IMR-90 (cell line): ENCODE data around the gene PRMT7. TPM values are rescaled to one million over a fixed set of nuclear protein-coding genes. Genes with fewer than 3 reads are reported as not detected.

Experiments used
- ATAC-seq: fragments of 200-7000 bp; cut with Tn5 transposase; 2 replicates; pipeline ENCODE4 v1.9.1; 2020; ENCODE audit warnings: low read depth, mild to moderate bottlenecking, moderate library complexity
- BruUV-seq: library from RNA; stranded (reverse); fragments of 400-500 nt; replicated peaks from 2 replicates; lab custom pipeline; 2021; lab: Mats Ljungman, UMichigan
- CTCF ChIA-PET: fragments of 300-600 bp; formaldehyde crosslinking; extraction: SDS; loops from one replicate; lab custom pipeline; 2021; ENCODE audit warnings: antibody characterized with exemption; lab: Yijun Ruan, JAX
- POLR2A ChIA-PET: fragments of 300-600 bp; sonication (Branson Sonifier 250); formaldehyde crosslinking; loops from one replicate; lab custom pipeline; 2022; ENCODE audit warnings: antibody characterized with exemption; ENCODE audit not compliant: unreplicated experiment; lab: Charles Lee
- DNase-seq: peaks from one replicate; pipeline ENCODE4 v3.0.0; 2013
- H2AFZ ChIP-seq: replicated peaks from 2 replicates; pipeline ENCODE3; 2013; ENCODE audit warnings: low read length, mild to moderate bottlenecking; ENCODE audit not compliant: poor library complexity
- H2AK5ac ChIP-seq: 2 replicates; pipeline ENCODE4 v1.6.1; 2013; ENCODE audit warnings: low read depth, low read length, inconsistent platforms
- H2AK9ac ChIP-seq: replicated peaks from 2 replicates; pipeline ENCODE3; 2013; ENCODE audit warnings: mild to moderate bottlenecking, low read depth, low read length, moderate library complexity; ENCODE audit not compliant: poor library complexity
- H2BK120ac ChIP-seq: 2 replicates; pipeline ENCODE4 v1.6.1; 2013; ENCODE audit warnings: low read depth, low read length, inconsistent platforms
- H2BK15ac ChIP-seq: 3 replicates; pipeline ENCODE4 v1.6.1; 2013; ENCODE audit warnings: low read depth, low read length, inconsistent platforms
- H2BK20ac ChIP-seq: 2 replicates; pipeline ENCODE4 v1.6.1; 2013; ENCODE audit warnings: low read depth, mild to moderate bottlenecking, inconsistent platforms, low read length, moderate library complexity
- H2BK5ac ChIP-seq: 2 replicates; pipeline ENCODE4 v1.6.1; 2013; ENCODE audit warnings: mild to moderate bottlenecking, low read depth, low read length, inconsistent platforms; ENCODE audit not compliant: poor library complexity, severe bottlenecking
- H3K14ac ChIP-seq: replicated peaks from 2 replicates; pipeline ENCODE4 v1.6.1; 2013; ENCODE audit warnings: low read depth, low read length, inconsistent platforms
- H3K18ac ChIP-seq: 2 replicates; pipeline ENCODE4 v1.6.1; 2013; ENCODE audit warnings: low read depth, low read length, control low read depth
- H3K23ac ChIP-seq: 2 replicates; pipeline ENCODE4 v1.6.1; 2013; ENCODE audit warnings: low read depth, low read length, inconsistent platforms
- H3K27ac ChIP-seq: 2 replicates; pipeline ENCODE4 v1.5.1; 2013; ENCODE audit warnings: mild to moderate bottlenecking, control low read depth, low read length; ENCODE audit not compliant: insufficient read depth
- H3K27me3 ChIP-seq: 2 replicates; pipeline ENCODE4 v1.6.1; 2013; ENCODE audit warnings: low read length; ENCODE audit not compliant: control insufficient read depth, insufficient read depth
- H3K36me3 ChIP-seq: 2 replicates; pipeline ENCODE4 v1.6.1; 2013; ENCODE audit warnings: low read length, mixed read lengths; ENCODE audit not compliant: control insufficient read depth, insufficient read depth
- H3K4ac ChIP-seq: 2 replicates; pipeline ENCODE4 v1.6.1; 2013; ENCODE audit warnings: low read depth, low read length, inconsistent platforms
- H3K4me1 ChIP-seq: 2 replicates; pipeline ENCODE4 v1.6.1; 2013; ENCODE audit warnings: low read length, mixed read lengths; ENCODE audit not compliant: control insufficient read depth, insufficient read depth
- H3K4me2 ChIP-seq: 2 replicates; pipeline ENCODE4 v1.6.1; 2013; ENCODE audit warnings: low read depth, mild to moderate bottlenecking, control low read depth, low read length, moderate library complexity
- H3K4me3 ChIP-seq: 2 replicates; pipeline ENCODE4 v1.5.1; 2013; ENCODE audit warnings: low read depth, mild to moderate bottlenecking, control low read depth, low read length, moderate library complexity; ENCODE audit not compliant: insufficient read depth
- H3K56ac ChIP-seq: 2 replicates; pipeline ENCODE4 v1.6.1; 2013; ENCODE audit warnings: low read length, inconsistent platforms; ENCODE audit not compliant: insufficient read depth; ENCODE audit errors: extremely low read depth
- H3K79me1 ChIP-seq, 2 experiments: 2 replicates each; pipeline ENCODE4 v1.6.1; 2013; ENCODE audit warnings: low read length in 2 of 2, inconsistent platforms in 1 of 2, low read depth in 1 of 2
- H3K9ac ChIP-seq: 2 replicates; pipeline ENCODE4 v1.6.1; 2013; ENCODE audit warnings: low read depth, low read length, control low read depth
- H3K9me1 ChIP-seq: 2 replicates; pipeline ENCODE4 v1.6.1; 2013; ENCODE audit warnings: low read length, inconsistent platforms; ENCODE audit not compliant: insufficient read depth
- H3K9me3 ChIP-seq: 2 replicates; pipeline ENCODE4 v1.6.1; 2013; ENCODE audit warnings: low read length; ENCODE audit not compliant: control insufficient read depth, insufficient read depth
- H4K20me1 ChIP-seq: 2 replicates; pipeline ENCODE4 v1.6.1; 2013; ENCODE audit warnings: low read length, inconsistent platforms; ENCODE audit not compliant: insufficient read depth
- H4K5ac ChIP-seq: 2 replicates; pipeline ENCODE4 v1.6.1; 2013; ENCODE audit warnings: mild to moderate bottlenecking, low read depth, low read length, control low read depth
- H4K8ac ChIP-seq, 2 experiments: 2 replicates each; pipeline ENCODE4 v1.6.1; 2013; ENCODE audit warnings: low read depth in 2 of 2, low read length in 2 of 2, control low read depth in 1 of 2, inconsistent platforms in 1 of 2
- H4K91ac ChIP-seq: 2 replicates; pipeline ENCODE4 v1.6.1; 2013; ENCODE audit warnings: low read depth, low read length, inconsistent platforms; ENCODE audit not compliant: insufficient read depth
- BHLHE40 ChIP-seq: fragments of 150-350 bp; IDR thresholded peaks from 2 replicates; pipeline ENCODE4 v1.6.1; 2016; ENCODE audit warnings: mild to moderate bottlenecking, low read depth, low read length
- CEBPB ChIP-seq: IDR thresholded peaks from 2 replicates; pipeline ENCODE4 v1.6.1; 2012; ENCODE audit warnings: low read depth, low read length, improper control_type of control experiment
- CHD1 ChIP-seq: IDR thresholded peaks from 2 replicates; pipeline ENCODE4 v1.6.1; 2012; ENCODE audit warnings: low read depth, low read length, improper control_type of control experiment
- FOS ChIP-seq: fragments of 150-350 bp; IDR thresholded peaks from 2 replicates; pipeline ENCODE4 v1.6.1; 2016; ENCODE audit warnings: low read depth, low read length
- MAFK ChIP-seq: IDR thresholded peaks from 2 replicates; pipeline ENCODE4 v1.6.1; 2012; ENCODE audit warnings: low read depth, low read length, improper control_type of control experiment
- NFE2L2 ChIP-seq: fragments of 150-350 bp; IDR thresholded peaks from 2 replicates; pipeline ENCODE4 v1.6.1; 2016; ENCODE audit warnings: low read depth, mild to moderate bottlenecking, low read length
- RAD21 ChIP-seq: IDR thresholded peaks from 2 replicates; pipeline ENCODE4 v1.6.1; 2012; ENCODE audit warnings: low read length, improper control_type of control experiment
- WGBS, 2 experiments: methylation state at CpG; one replicate each; pipeline versions ENCODE4 v1.1.5 to v1.1.7; 2013; ENCODE audit warnings: missing lambda C conversion rate in 2 of 2; ENCODE audit not compliant: insufficient read length in 1 of 2; ENCODE audit errors: extremely low coverage in 2 of 2; 5-methylcytosine and 5-hydroxymethylcytosine counted together
- dilution Hi-C: fragments of 300-500 bp; cut with HindIII; formaldehyde crosslinking; loops from one replicate; pipeline ENCODE4 v1.14.3; 2018; ENCODE audit warnings: low sequenced_read_pairs; ENCODE audit not compliant: unreplicated experiment
- in situ Hi-C: fragments of 300-500 bp; cut with MboI; formaldehyde crosslinking; loops from 3 replicates; pipeline ENCODE4 v1.14.3; 2019; ENCODE audit warnings: low sequenced_read_pairs, inconsistent platforms, mixed read lengths
- intact Hi-C: fragments of 100-400 bp; cut with micrococcal nuclease; formaldehyde crosslinking; loops from 2 replicates; pipeline ENCODE4 v1.10.0; 2022
- polyA plus RNA-seq, 3 experiments: library from polyadenylated mRNA; depleted of rRNA; stranded (reverse); fragments of >200 nt; gene quantifications; 2 replicates each; pipeline ENCODE4 v1.2.3, GENCODE V29; 2012; ENCODE audit warnings: low replicate concordance in 1 of 3
- total RNA-seq: library from RNA; depleted of rRNA; stranded (reverse); fragments of >200 nt; gene quantifications from 2 replicates; pipeline ENCODE4 v1.2.3, GENCODE V29; 2012
- TF ChIP-seq, protein P1 (sequence below): fragments of 150-350 bp; IDR thresholded peaks from 2 replicates; pipeline ENCODE4 v1.6.1; 2016; ENCODE audit warnings: low read depth, mild to moderate bottlenecking, low read length, moderate library complexity, borderline replicate concordance
- TF ChIP-seq, protein P2 (sequence below): fragments of 150-350 bp; IDR thresholded peaks from 2 replicates; pipeline ENCODE4 v1.6.1; 2017; ENCODE audit warnings: mild to moderate bottlenecking, antibody characterized with exemption, low read length, low read depth

Gene PRMT7
- total and polyA plus RNA-seq, 2 of the 4 experiments (the other 2 are of a cell fraction): 63.1 to 68.6 TPM

DNA sequence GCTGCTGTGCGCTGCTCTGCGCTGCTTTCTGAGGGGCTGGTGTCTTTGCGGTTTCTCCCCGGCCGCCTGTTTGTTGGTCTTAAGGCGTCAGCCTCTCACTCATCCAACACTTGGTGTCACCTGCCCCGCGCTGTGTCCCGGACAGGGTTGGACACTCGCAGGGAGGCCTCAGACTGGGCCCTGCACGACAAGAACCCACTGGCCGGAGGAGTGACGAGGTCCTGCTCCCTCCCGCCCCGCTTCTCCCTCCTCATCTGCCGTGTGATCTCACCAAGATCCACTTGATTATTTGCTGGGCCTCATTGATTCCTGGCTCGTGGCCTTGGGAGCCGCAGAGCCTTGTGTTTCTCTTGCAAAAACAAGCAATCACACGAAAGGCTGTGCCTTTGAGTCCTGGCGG, 56.6 kb downstream of the PRMT7 start:
- Histone ChIP-seq H3K27me3 (peaks cover 15% of the 10 kb centered on the region), H3K56ac (no peak overlapping the region), H3K4ac (no peak overlapping the region), H4K91ac (no peak overlapping the region), H4K5ac (no peak overlapping the region), H2BK5ac (no peak overlapping the region), H4K8ac (no peak overlapping the region), H2BK15ac (no peak overlapping the region), H2BK120ac (no peak overlapping the region), H3K79me1 (no peaks in the 10 kb centered on the region), H3K27ac (no peak overlapping the region), H4K20me1 (no peaks in the 10 kb centered on the region), H3K36me3 (no peaks in the 10 kb centered on the region), H3K4me3 (no peak overlapping the region), H2AK5ac (no peak overlapping the region), H3K4me2 (no peak overlapping the region), H3K23ac (no peak overlapping the region), H3K9me1 (no peaks in the 10 kb centered on the region), H3K9ac (no peak overlapping the region), H2AK9ac (no peak overlapping the region), H3K14ac (no peak overlapping the region), H2AFZ (peak overlapping the region; percentile 23), H3K4me1 (no peaks in the 10 kb centered on the region), H2BK20ac (no peak overlapping the region), H3K18ac (no peak overlapping the region), H3K9me3 (no peaks in the 10 kb centered on the region)
- BruUV-seq: no TSS peak
- dilution Hi-C loops (no loop called here), in situ Hi-C loops (no loop called here), intact Hi-C loops (loop anchor here (1.0 kb wide), 1 partner anchor 143 kb away; no protein-coding TSS in a partner anchor)
- no peak for ATAC-seq
- no peak for DNase-seq
- ChIA-PET POLR2A (no interaction called here), CTCF (no interaction called here)
- WGBS, 2 experiments: 48% methylated on average over 4 of the region's 20 CpGs; no CpG with 5 or more reads in 1 of the 2 experiments
- TF ChIP-seq NFE2L2: no peak
- TF ChIP-seq MAFK: no peak
- no peak for TF ChIP-seq FOS
- no peak for TF ChIP-seq CEBPB
- no peak for TF ChIP-seq CHD1
- TF ChIP-seq RAD21: no peak
- TF ChIP-seq, protein P1, sequence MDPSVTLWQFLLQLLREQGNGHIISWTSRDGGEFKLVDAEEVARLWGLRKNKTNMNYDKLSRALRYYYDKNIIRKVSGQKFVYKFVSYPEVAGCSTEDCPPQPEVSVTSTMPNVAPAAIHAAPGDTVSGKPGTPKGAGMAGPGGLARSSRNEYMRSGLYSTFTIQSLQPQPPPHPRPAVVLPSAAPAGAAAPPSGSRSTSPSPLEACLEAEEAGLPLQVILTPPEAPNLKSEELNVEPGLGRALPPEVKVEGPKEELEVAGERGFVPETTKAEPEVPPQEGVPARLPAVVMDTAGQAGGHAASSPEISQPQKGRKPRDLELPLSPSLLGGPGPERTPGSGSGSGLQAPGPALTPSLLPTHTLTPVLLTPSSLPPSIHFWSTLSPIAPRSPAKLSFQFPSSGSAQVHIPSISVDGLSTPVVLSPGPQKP: no peak
- TF ChIP-seq BHLHE40: no peak
- TF ChIP-seq, protein P2, sequence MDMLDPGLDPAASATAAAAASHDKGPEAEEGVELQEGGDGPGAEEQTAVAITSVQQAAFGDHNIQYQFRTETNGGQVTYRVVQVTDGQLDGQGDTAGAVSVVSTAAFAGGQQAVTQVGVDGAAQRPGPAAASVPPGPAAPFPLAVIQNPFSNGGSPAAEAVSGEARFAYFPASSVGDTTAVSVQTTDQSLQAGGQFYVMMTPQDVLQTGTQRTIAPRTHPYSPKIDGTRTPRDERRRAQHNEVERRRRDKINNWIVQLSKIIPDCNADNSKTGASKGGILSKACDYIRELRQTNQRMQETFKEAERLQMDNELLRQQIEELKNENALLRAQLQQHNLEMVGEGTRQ: no peak
